Erythroblast (primary cell): ENCODE data around the gene MKRN2.

Experiments
- GATA1 ChIP-seq: IDR thresholded peaks from 2 replicates; pipeline ENCODE4 v1.6.1; 2011; ENCODE audit warnings: low read depth, mild to moderate bottlenecking, control low read depth, low read length, moderate library complexity
- POLR2A ChIP-seq: IDR thresholded peaks from 2 replicates; pipeline ENCODE4 v1.6.1; 2011; ENCODE audit warnings: mild to moderate bottlenecking, low read length

GRCh38 chr3:12601072-12601471 lies 44.2 kb downstream of the MKRN2 start:
- TF ChIP-seq POLR2A = no peak
- TF ChIP-seq GATA1 = no peak
